Breast epithelium (tissue), 4 donors: ENCODE data around the gene COPG2. TPM values are rescaled to one million over a fixed set of nuclear protein-coding genes. Genes with fewer than 3 reads are reported as not detected.

Source experiments
- DNase-seq, 2 donors: peaks; one replicate each; pipeline ENCODE4 v3.0.0-alpha.2; 2019; ENCODE audit warnings: low spot score in 2 of 2
- H3K27ac ChIP-seq, 2 donors: fragments of 200-600 bp; sonication (generic) in 1 of 2; one replicate each; pipeline ENCODE4 v1.5.1; 2016 to 2019; ENCODE audit warnings: mild to moderate bottlenecking in 1 of 2
- H3K27me3 ChIP-seq, 2 donors: fragments of 200-600 bp; sonication (generic) in 1 of 2; one replicate each; pipeline versions ENCODE4 v1.5.1 to v1.6.0; 2017 to 2019; ENCODE audit warnings: control low read depth in 1 of 2, mild to moderate bottlenecking in 1 of 2
- H3K36me3 ChIP-seq: fragments of 200-600 bp; one replicate; pipeline ENCODE4 v1.5.1; 2019
- H3K4me1 ChIP-seq, 2 donors: fragments of 200-600 bp; sonication (generic); one replicate each; pipeline ENCODE4 v1.5.1; 2016 to 2019; ENCODE audit warnings: control low read depth in 1 of 2
- H3K4me3 ChIP-seq, 3 donors: fragments of 200-600 bp; sonication (generic); 1 replicate in 2 of 3; 2 replicates in 1 of 3; pipeline ENCODE4 v1.5.1; 2016 to 2019; ENCODE audit warnings: mild to moderate bottlenecking in 3 of 3, moderate library complexity in 2 of 3
- H3K9me3 ChIP-seq, 2 donors: fragments of 200-600 bp; sonication (generic) in 1 of 2; one replicate each; pipeline ENCODE4 v1.5.1; 2016 to 2019; ENCODE audit warnings: control low read depth in 1 of 2
- POLR2A ChIP-seq: fragments of 450-650 bp; IDR thresholded peaks from one replicate; pipeline ENCODE4 v1.6.1; 2016; ENCODE audit warnings: antibody characterized with exemption, mild to moderate bottlenecking, moderate library complexity
- POLR2AphosphoS5 ChIP-seq, 3 donors: sonication (generic); formaldehyde crosslinking; IDR thresholded peaks; one replicate each; pipeline ENCODE4 v1.6.1; 2017; ENCODE audit warnings: antibody characterized with exemption in 3 of 3
- intact Hi-C: fragments of 100-400 bp; cut with DNase I; formaldehyde crosslinking; loops from one replicate; pipeline ENCODE4 v1.15.1; 2023; ENCODE audit warnings: low total_unique reads
- total RNA-seq, 3 donors: library from RNA; depleted of rRNA; stranded (reverse); fragments of >200 nt; gene quantifications; one replicate each; pipeline ENCODE4 v1.1.0, GENCODE V29; 2016
- TF ChIP-seq, protein P1 (sequence below), 3 donors: fragments of 450-650 bp; IDR thresholded peaks; one replicate each; pipeline ENCODE4 v1.5.1; 2016 to 2017; ENCODE audit warnings: antibody characterized with exemption in 3 of 3, mild to moderate bottlenecking in 3 of 3, moderate library complexity in 3 of 3

The COPG2 gene
- total RNA-seq, 3 donors from 2014 or later = 21.3 to 37.8 (median 27.2) TPM

DNA sequence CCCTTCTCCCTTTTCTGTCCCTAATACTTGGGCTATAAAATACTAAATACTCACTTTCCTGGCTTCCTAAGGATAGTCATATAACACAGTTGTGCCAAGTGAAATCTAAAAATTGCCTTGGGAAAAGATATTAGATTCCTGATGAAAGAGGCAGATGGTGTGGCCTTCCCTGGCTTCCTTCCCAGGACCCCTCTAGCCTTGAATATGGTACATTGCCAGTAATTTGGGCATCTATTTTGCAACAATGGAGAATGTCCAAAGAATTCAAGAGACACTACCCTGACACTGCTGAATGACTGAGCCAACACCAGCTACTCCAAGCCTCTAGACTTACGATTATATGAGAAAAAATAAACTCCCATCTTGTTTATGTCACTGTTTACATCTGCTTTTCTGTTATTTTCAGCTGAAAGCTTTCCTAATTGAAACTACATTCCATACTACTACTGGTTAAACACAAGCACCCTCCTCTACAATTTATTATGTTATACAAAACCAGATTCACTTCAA is 17.9 kb downstream of the COPG2 start:
- TF ChIP-seq POLR2AphosphoS5 (IDR thresholded peaks at IDR 0.05) (no peak), POLR2A (no peak)
- TF ChIP-seq, protein P1, sequence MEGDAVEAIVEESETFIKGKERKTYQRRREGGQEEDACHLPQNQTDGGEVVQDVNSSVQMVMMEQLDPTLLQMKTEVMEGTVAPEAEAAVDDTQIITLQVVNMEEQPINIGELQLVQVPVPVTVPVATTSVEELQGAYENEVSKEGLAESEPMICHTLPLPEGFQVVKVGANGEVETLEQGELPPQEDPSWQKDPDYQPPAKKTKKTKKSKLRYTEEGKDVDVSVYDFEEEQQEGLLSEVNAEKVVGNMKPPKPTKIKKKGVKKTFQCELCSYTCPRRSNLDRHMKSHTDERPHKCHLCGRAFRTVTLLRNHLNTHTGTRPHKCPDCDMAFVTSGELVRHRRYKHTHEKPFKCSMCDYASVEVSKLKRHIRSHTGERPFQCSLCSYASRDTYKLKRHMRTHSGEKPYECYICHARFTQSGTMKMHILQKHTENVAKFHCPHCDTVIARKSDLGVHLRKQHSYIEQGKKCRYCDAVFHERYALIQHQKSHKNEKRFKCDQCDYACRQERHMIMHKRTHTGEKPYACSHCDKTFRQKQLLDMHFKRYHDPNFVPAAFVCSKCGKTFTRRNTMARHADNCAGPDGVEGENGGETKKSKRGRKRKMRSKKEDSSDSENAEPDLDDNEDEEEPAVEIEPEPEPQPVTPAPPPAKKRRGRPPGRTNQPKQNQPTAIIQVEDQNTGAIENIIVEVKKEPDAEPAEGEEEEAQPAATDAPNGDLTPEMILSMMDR (IDR thresholded peaks at IDR 0.05) = no peak
- no peak for DNase-seq
- intact Hi-C loops = no loop called here
- Histone ChIP-seq H3K4me3 (no peak overlapping the region), H3K4me1 (no peaks in the 10 kb centered on the region), H3K27ac (no peak overlapping the region), H3K9me3 (no peaks in the 10 kb centered on the region), H3K36me3 (no peaks in the 10 kb centered on the region), H3K27me3 (no peaks in the 10 kb centered on the region)

DNA sequence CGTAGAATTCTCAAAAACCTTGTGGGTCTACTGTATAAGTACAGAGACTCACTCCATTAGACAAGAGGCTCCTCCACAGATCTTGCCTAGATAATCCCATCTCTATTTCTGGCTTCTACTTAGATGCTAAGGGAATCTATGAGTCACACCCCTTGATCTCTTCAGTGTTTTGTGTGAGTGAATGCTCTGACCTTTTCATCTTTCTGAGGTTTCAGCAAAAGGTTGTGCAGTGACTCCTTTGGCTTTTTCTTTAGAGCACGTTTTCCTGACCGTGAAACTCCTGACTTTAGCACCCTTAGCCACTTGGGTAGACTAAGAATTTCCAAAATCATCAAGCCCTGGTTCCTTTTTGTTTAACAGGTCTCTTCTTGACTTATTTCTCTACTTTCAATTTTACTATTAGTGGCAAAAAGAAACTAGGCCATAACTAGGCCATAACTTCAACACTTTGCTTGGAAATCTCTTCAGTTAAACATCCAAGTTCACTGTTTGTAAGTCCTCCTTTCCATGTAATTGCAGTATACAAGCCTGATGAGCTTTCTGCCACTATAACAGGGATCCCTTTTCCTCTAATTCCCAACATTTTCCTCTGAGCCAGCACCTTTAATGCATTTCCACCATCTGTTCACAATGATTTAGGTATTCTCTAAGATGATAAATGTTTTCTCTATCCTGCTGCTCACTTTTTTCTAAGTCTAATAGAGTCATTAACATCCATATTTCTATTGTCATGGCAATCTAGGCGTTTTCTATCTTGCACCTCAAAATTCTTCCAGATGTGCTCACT is 19.4 kb downstream of the COPG2 start:
- Histone ChIP-seq H3K27ac (no peak overlapping the region), H3K4me3 (no peak overlapping the region), H3K27me3 (no peaks in the 10 kb centered on the region), H3K9me3 (no peaks in the 10 kb centered on the region), H3K4me1 (no peaks in the 10 kb centered on the region), H3K36me3 (no peaks in the 10 kb centered on the region)
- TF ChIP-seq POLR2A (no peak), POLR2AphosphoS5 (IDR thresholded peaks at IDR 0.05) (no peak)
- TF ChIP-seq, protein P1 (IDR thresholded peaks at IDR 0.05) = no peak
- no peak for DNase-seq
- intact Hi-C loops = no loop called here

DNA sequence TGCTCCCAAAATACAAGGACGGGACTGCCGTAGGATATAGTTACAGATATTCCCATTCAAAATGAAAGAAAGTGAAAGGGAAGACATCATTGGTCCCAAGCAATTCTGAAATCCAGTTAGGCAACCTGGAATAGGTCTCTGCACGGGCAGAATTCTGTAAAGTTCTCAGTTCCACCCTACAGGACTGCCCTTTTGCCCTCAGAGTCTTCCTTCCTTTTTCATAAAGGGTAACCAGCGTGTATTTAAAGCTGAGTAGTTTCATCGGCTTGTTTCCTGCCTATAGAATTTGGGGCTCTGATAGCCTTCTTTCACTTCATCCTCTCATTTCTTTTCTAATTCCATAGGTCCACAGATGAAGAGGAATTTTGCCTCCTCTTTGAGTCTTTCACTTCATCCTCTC is 20.0 kb downstream of the COPG2 start:
- Histone ChIP-seq H3K27ac (no peak overlapping the region), H3K36me3 (no peaks in the 10 kb centered on the region), H3K27me3 (no peaks in the 10 kb centered on the region), H3K4me3 (no peak overlapping the region), H3K9me3 (no peaks in the 10 kb centered on the region), H3K4me1 (no peaks in the 10 kb centered on the region)
- no peak for TF ChIP-seq POLR2A
- no peak for TF ChIP-seq POLR2AphosphoS5 (IDR thresholded peaks at IDR 0.05)
- TF ChIP-seq, protein P1 (IDR thresholded peaks at IDR 0.05) = no peak
- intact Hi-C loops = no loop called here
- DNase-seq = no peak

DNA sequence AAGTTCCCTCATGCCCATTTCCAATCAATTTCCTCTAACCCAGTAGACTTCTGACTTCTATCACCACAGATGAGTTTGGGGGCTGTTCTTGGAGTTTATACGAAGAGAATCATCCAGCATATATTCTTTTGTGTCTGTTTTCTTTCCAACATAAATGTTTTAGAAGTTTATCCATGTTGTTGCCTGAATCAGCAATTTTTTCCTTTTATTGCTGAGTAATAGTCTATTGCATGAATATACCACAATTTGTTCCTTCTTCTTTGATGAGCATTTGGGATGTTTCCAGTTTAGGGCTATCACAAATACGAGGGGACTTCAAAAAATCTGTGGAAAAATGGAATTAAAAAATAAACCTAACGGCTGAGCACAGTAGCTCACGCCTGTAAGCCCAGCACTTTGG is 26.2 kb downstream of the COPG2 start:
- no peak for DNase-seq
- Histone ChIP-seq H3K36me3 (no peaks in the 10 kb centered on the region), H3K4me1 (no peaks in the 10 kb centered on the region), H3K4me3 (no peak overlapping the region), H3K27me3 (no peaks in the 10 kb centered on the region), H3K9me3 (no peaks in the 10 kb centered on the region), H3K27ac (no peak overlapping the region)
- no peak for TF ChIP-seq POLR2AphosphoS5 (IDR thresholded peaks at IDR 0.05)
- TF ChIP-seq, protein P1 (IDR thresholded peaks at IDR 0.05) = no peak
- no peak for TF ChIP-seq POLR2A
- intact Hi-C loops = loop anchor here (5.0 kb wide), 1 partner anchor 925 kb away; no protein-coding TSS in a partner anchor

DNA sequence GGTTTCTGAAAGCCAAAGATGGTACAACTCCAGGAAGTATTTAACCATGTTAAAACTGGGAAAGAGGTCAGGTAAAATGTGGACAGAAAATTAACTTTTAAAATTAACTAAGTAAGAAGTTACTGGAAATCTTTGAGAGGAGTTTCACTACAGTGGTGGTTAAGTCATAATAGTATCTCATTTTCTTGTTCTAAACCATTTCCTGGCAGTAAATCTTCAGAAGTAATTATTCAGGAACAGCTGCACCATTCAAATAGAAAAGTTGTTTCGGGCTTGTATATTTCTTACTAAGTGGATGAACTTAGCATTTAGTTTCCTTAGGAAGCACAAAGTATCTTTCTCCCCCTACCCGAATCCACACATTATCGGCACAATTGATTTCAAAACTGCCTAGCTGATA is 27.1 kb downstream of the COPG2 start:
- H3K27me3 ChIP-seq = no peaks in the 10 kb centered on the region
- H3K27ac ChIP-seq = no peak overlapping the region
- H3K4me1 ChIP-seq = no peaks in the 10 kb centered on the region
- TF ChIP-seq, protein P1 (IDR thresholded peaks at IDR 0.05) = no peak
- TF ChIP-seq POLR2A (no peak), POLR2AphosphoS5 (IDR thresholded peaks at IDR 0.05) (no peak)
- intact Hi-C loops = loop anchor here (5.0 kb wide), 1 partner anchor 926 kb away; no protein-coding TSS in a partner anchor
- no peaks in the 10 kb centered on the region for H3K36me3 ChIP-seq
- H3K9me3 ChIP-seq = no peaks in the 10 kb centered on the region
- no peak for DNase-seq
- H3K4me3 ChIP-seq = no peak overlapping the region
